ENCODE data around the gene SACM1L. TPM values are rescaled to one million over a fixed set of nuclear protein-coding genes. Genes with fewer than 3 reads are reported as not detected.
A peak's percentile ranks its signal among the peaks of the same experiment; 100 is the strongest.

Gene SACM1L
- total and polyA plus RNA-seq, 2 of the 4 experiments (the other 2 are of a cell fraction): 19.0 to 40.9 TPM

GRCh38 chr3:45653205-45653604 is 36.0 kb upstream of the SACM1L start:
- peaks cover 20% of the 10 kb centered on the region for H3K4me1 ChIP-seq (ENCODE audit: control insufficient read depth, insufficient read depth, low read length)
- no peak for DNase-seq
- no peak overlapping the region for H3K27ac ChIP-seq (ENCODE audit: insufficient read depth, low read length)
- H3K79me1 ChIP-seq (ENCODE audit: low read depth in 1 of 2, low read length in 2 of 2): peaks cover 19 to 56% of the 10 kb centered on the region in 2 experiments
- no peak overlapping the region for H2BK15ac ChIP-seq (ENCODE audit: low read depth, low read length)
- no peaks in the 10 kb centered on the region for H3K27me3 ChIP-seq (ENCODE audit: control insufficient read depth, insufficient read depth, low read length)
- H2AK5ac ChIP-seq (ENCODE audit: low read depth, low read length): peak overlapping the region; percentile 3; the same call in 1 of the 2 replicates
- H2BK20ac ChIP-seq (ENCODE audit: low read depth, low read length): no peak overlapping the region
- H3K18ac ChIP-seq (ENCODE audit: low read depth, low read length): peak overlapping the region; percentile 43; the same call in 1 of the 2 replicates
- no peak overlapping the region for H2BK120ac ChIP-seq (ENCODE audit: low read depth, low read length)
- H3K14ac ChIP-seq (replicated peaks; ENCODE audit: low read depth, low read length): 0 out of 2 replicates have a peak overlapping the region, but pooled peaks have one; percentile 9
- in situ Hi-C loops (cut with MboI; ENCODE audit: low sequenced_read_pairs) (loop anchor here (10.0 kb wide), 1 partner anchor 58 kb away; the partner anchor contains the start of gene LIMD1), intact Hi-C loops (cut with micrococcal nuclease) (no loop called here), dilution Hi-C loops (cut with HindIII; ENCODE audit: low sequenced_read_pairs, unreplicated experiment) (no loop called here)
- H3K23ac ChIP-seq (ENCODE audit: low read depth, low read length): 0 out of 2 replicates have a peak overlapping the region, but pooled peaks have one; percentile 13
- TF ChIP-seq RFX5 (IDR thresholded peaks at IDR 0.05; ENCODE audit: low read depth, low read length) (no peak), CTCF (conservative IDR thresholded peaks at IDR 0.05; ENCODE audit: low read depth, low read length) (no peak), POLR2A (IDR thresholded peaks at IDR 0.05; ENCODE audit: low read depth, low read length) (no peak), MXI1 (IDR thresholded peaks at IDR 0.05; ENCODE audit: borderline replicate concordance, low read depth, low read length) (no peak), ELK1 (IDR thresholded peaks at IDR 0.05; ENCODE audit: borderline replicate concordance, low read depth, low read length) (no peak), USF2 (IDR thresholded peaks at IDR 0.05; ENCODE audit: low read depth, low read length) (no peak), BHLHE40 (IDR thresholded peaks at IDR 0.05; ENCODE audit: low read depth, low read length) (no peak), RAD21 (IDR thresholded peaks at IDR 0.05; ENCODE audit: low read length) (no peak)
- H4K20me1 ChIP-seq (ENCODE audit: insufficient read depth, low read length): no peaks in the 10 kb centered on the region
- no peak overlapping the region for H3K56ac ChIP-seq (ENCODE audit: extremely low read depth, insufficient read depth, low read length)
- H3K9me1 ChIP-seq (ENCODE audit: insufficient read depth, low read length): peaks cover 8% of the 10 kb centered on the region; the same call in 1 of the 2 replicates
- H3K9me3 ChIP-seq (ENCODE audit: control insufficient read depth, insufficient read depth, low read length): no peaks in the 10 kb centered on the region
- H4K8ac ChIP-seq (ENCODE audit: low read depth in 2 of 2, low read length in 2 of 2): no peak overlapping the region
- ChIA-PET CTCF (no interaction called here), POLR2A (ENCODE audit: unreplicated experiment) (no interaction called here)
- H2BK5ac ChIP-seq (ENCODE audit: low read depth, low read length, poor library complexity, severe bottlenecking): peak overlapping the region; percentile 1
- H3K4me3 ChIP-seq (ENCODE audit: insufficient read depth, low read depth, low read length): no peak overlapping the region
- WGBS, 2 experiments (ENCODE audit: extremely low coverage in 2 of 2, insufficient read length in 1 of 2): no CpG with 5 or more reads among the region's 3 CpGs
- no peak overlapping the region for H3K4ac ChIP-seq (ENCODE audit: low read depth, low read length)
- H3K36me3 ChIP-seq (ENCODE audit: control insufficient read depth, insufficient read depth, low read length): no peaks in the 10 kb centered on the region; the same call in 1 of the 2 replicates
- no peak overlapping the region for H2AK9ac ChIP-seq (replicated peaks; ENCODE audit: low read depth, low read length, poor library complexity)
- peak overlapping the region; percentile 20; the same call in 1 of the 2 replicates for H4K91ac ChIP-seq (ENCODE audit: insufficient read depth, low read depth, low read length)
- H4K5ac ChIP-seq (ENCODE audit: low read depth, low read length): peak overlapping the region; percentile 60; the same call in 1 of the 2 replicates
- no peak for ATAC-seq (ENCODE audit: low read depth)
- H3K9ac ChIP-seq (ENCODE audit: low read depth, low read length): no peak overlapping the region
- no TSS peak for BruUV-seq (replicated peaks)
- no peak overlapping the region for H2AFZ ChIP-seq (replicated peaks; ENCODE audit: low read length, poor library complexity)
- no peak overlapping the region for H3K4me2 ChIP-seq (ENCODE audit: low read depth, low read length)

Measured in IMR-90 (cell line).